Peyer's patch (tissue), 4 donors: Measurements from ENCODE around the gene RAD51. TPM values are rescaled to one million over a fixed set of nuclear protein-coding genes. Genes with fewer than 3 reads are reported as not detected.
A peak's percentile ranks its signal among the peaks of the same experiment; 100 is the strongest.

Experiments
- DNase-seq, 3 donors: peaks; one replicate each; pipeline ENCODE4 v3.0.0-alpha.2; 2017 to 2019
- H3K27ac ChIP-seq, 4 donors: fragments of 200-600 bp; sonication (generic); one replicate each; pipeline ENCODE4 v1.5.1; 2016 to 2019
- H3K27me3 ChIP-seq, 2 donors: fragments of 200-600 bp; sonication (generic); one replicate each; pipeline ENCODE4 v1.5.1; 2019
- H3K36me3 ChIP-seq, 3 donors: fragments of 200-600 bp; sonication (generic); one replicate each; pipeline ENCODE4 v1.5.1; 2016 to 2019
- H3K4me1 ChIP-seq, 4 donors: fragments of 200-600 bp; sonication (generic); one replicate each; pipeline ENCODE4 v1.5.1; 2016 to 2019
- H3K4me3 ChIP-seq, 4 donors: fragments of 200-600 bp; sonication (generic); 1 replicate in 3 of 4; 2 replicates in 1 of 4; pipeline ENCODE4 v1.5.1; 2016 to 2019; ENCODE audit warnings: mild to moderate bottlenecking in 1 of 4
- H3K9me3 ChIP-seq, 4 donors: fragments of 200-600 bp; sonication (generic); one replicate each; pipeline ENCODE4 v1.5.1; 2016 to 2019; ENCODE audit warnings: mild to moderate bottlenecking in 1 of 4
- CTCF ChIP-seq, 6 experiments: fragments of 450-650 bp in 4 of 6; fragments of 200-600 bp in 2 of 6; sonication (generic) in 1 of 6; IDR thresholded peaks; one replicate each; pipeline ENCODE4 v1.5.1; 2017 to 2019; ENCODE audit warnings: antibody characterized with exemption in 6 of 6, mild to moderate bottlenecking in 3 of 6, moderate library complexity in 1 of 6
- POLR2A ChIP-seq, 2 donors: fragments of 450-650 bp; IDR thresholded peaks; one replicate each; pipeline ENCODE4 v1.5.1; 2017; ENCODE audit warnings: antibody characterized with exemption in 2 of 2, mild to moderate bottlenecking in 2 of 2, moderate library complexity in 2 of 2
- total RNA-seq, 4 donors: library from RNA; depleted of rRNA; stranded (reverse); fragments of >200 nt; gene quantifications; one replicate each; pipeline ENCODE4 v1.1.0, GENCODE V29; 2016

RAD51 gene
- total RNA-seq, 4 donors from 2014 or later: 1.1 to 7.4 (median 1.2) TPM; not detected in 1

- peaks cover 0 to 19% (median 0%) of the 10 kb centered on the region in 3 donors for H3K36me3 ChIP-seq
- H3K9me3 ChIP-seq: no peaks in the 10 kb centered on the region
- peak in 1 of 3 donors; percentile 53 for DNase-seq
- no peaks in the 10 kb centered on the region for H3K27me3 ChIP-seq
- TF ChIP-seq POLR2A (IDR thresholded peaks at IDR 0.05) (no peak), CTCF (IDR thresholded peaks at IDR 0.05) (no peak)
- H3K27ac ChIP-seq: peak overlapping the region; percentile 64 to 91 (median 78)
- peak overlapping the region in 3 of 4 donors; percentile 20 to 23 (median 22) for H3K4me3 ChIP-seq
- H3K4me1 ChIP-seq: peaks cover 0 to 62% (median 25%) of the 10 kb centered on the region in 4 donors
Observed at GRCh38 chr15:40768521-40769273, 73.7 kb downstream of the RAD51 start.

GRCh38 chr15:40769274-40770146, 74.5 kb downstream of the RAD51 start, which contains the start of gene C15orf62:
TSS of gene C15orf62 (plus strand) at chr15:40769980. CDS start at chr15:40770496, 516 bp downstream.
- peaks cover 0 to 27% (median 0%) of the 10 kb centered on the region in 3 donors for H3K36me3 ChIP-seq
- H3K4me1 ChIP-seq: peaks cover 0 to 59% (median 24%) of the 10 kb centered on the region in 4 donors

GRCh38 chr15:40770147-40770721, 75.3 kb downstream of the RAD51 start:
- Histone ChIP-seq H3K27me3 (no peaks in the 10 kb centered on the region), H3K9me3 (no peaks in the 10 kb centered on the region), H3K4me3 (peak overlapping the region in 2 of 4 donors; percentile 22 to 23), H3K4me1 (peaks cover 0 to 52% (median 21%) of the 10 kb centered on the region in 4 donors), H3K27ac (peak overlapping the region; percentile 64 to 91 (median 78)), H3K36me3 (peaks cover 0 to 35% (median 0%) of the 10 kb centered on the region in 3 donors)
- peak in 1 of 2 donors; percentile 35 for TF ChIP-seq POLR2A (IDR thresholded peaks at IDR 0.05)
- no peak for TF ChIP-seq CTCF (IDR thresholded peaks at IDR 0.05)
- peak; percentile 27 to 75 (median 69) for DNase-seq

More at GRCh38 chr15:40769274-40770146, 74.5 kb downstream of the RAD51 start, which contains the start of gene C15orf62:
- Histone ChIP-seq H3K4me3 (peak within 1 kb of the TSS in 3 of 4 donors; percentile 20 to 23 (median 22)), H3K27me3 (no peaks in the 10 kb centered on the region), H3K27ac (peak within 1 kb of the TSS; percentile 64 to 91 (median 78)), H3K9me3 (no peaks in the 10 kb centered on the region)
- TF ChIP-seq CTCF (IDR thresholded peaks at IDR 0.05) (no peak), POLR2A (IDR thresholded peaks at IDR 0.05) (peak in 1 of 2 donors; percentile 49)
- peak; percentile 81 to 87 (median 83) for DNase-seq

- Histone ChIP-seq H3K27ac (no peak overlapping the region), H3K27me3 (no peaks in the 10 kb centered on the region), H3K36me3 (peaks cover 0 to 45% (median 0%) of the 10 kb centered on the region in 3 donors), H3K4me3 (no peak overlapping the region), H3K4me1 (peaks cover 0 to 46% (median 18%) of the 10 kb centered on the region in 4 donors), H3K9me3 (no peaks in the 10 kb centered on the region)
- TF ChIP-seq POLR2A (IDR thresholded peaks at IDR 0.05) (no peak), CTCF (IDR thresholded peaks at IDR 0.05) (no peak)
- no peak for DNase-seq
Observed at GRCh38 chr15:40771242-40771641, 76.3 kb downstream of the RAD51 start.

- H3K27me3 ChIP-seq: no peaks in the 10 kb centered on the region
- no peak for DNase-seq
- H3K9me3 ChIP-seq: no peaks in the 10 kb centered on the region
- H3K27ac ChIP-seq: no peak overlapping the region
- no peak overlapping the region for H3K4me3 ChIP-seq
- no peak for TF ChIP-seq POLR2A (IDR thresholded peaks at IDR 0.05)
- TF ChIP-seq CTCF (IDR thresholded peaks at IDR 0.05): no peak
- H3K36me3 ChIP-seq: peaks cover 0 to 52% (median 0%) of the 10 kb centered on the region in 3 donors
- peaks cover 0 to 40% (median 18%) of the 10 kb centered on the region in 4 donors for H3K4me1 ChIP-seq
Observed at GRCh38 chr15:40772014-40772413, 77.0 kb downstream of the RAD51 start.
